ENCODE data around the gene CTXN3.
A peak's percentile ranks its signal among the peaks of the same experiment; 100 is the strongest.
"Not testable (repeated sequence)": the region's sequence is repeated elsewhere in the genome, so short reads cannot be mapped to it uniquely, and the experiment has no call there.

Gene CTXN3

DNA sequence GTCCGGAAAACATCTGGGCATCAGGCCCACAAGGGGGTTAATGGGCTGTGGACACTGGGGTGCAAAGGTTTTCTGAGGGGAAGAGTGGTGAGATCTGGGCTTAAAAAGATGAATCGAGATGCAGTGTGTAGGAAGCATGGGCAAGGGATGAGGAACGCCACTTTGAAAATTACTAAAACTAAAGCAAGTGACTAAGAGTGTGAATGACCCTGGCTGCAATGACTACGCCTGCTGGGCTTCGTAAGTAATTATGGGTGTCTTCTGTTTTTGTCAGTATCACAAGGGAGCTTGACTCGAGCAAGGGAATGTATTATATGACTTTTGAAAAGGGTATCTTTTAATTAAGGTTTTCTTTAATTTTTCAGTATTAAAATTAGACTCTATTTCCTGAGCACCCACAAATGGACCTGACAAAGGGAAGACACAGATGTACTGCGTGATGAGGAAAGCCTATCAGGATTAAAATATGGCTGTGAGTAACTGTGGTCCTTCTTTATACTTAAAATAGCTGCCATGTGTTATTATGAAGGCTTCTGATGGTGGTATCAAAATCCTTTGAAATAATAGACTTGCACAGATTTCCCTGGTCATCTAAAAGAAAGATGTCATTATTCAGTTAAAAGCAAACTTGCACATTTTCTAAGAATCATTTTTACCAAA, 4.2 kb downstream of the CTXN3 start:
- DNase-seq: no peak

DNA sequence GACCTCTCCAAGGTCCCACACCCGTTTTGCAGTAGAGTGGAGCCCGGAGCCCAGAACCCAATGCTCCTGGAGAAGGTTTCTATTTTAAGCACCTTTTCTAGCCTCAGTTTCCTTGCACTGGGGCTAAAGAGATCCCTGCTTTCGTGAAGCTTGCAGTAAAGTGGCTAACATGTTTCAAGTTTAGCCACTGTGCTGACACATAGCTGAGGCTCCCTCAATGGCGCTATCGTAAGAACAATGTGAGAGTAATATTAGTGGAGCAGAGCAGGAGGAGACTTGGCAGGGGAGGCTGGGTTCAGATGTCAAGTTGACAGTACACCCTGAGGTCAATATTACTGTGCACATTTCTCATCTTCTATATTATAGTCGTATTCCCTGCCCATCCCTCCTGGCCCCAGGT, 7.9 kb downstream of the CTXN3 start:
- DNase-seq: no peak

DNA sequence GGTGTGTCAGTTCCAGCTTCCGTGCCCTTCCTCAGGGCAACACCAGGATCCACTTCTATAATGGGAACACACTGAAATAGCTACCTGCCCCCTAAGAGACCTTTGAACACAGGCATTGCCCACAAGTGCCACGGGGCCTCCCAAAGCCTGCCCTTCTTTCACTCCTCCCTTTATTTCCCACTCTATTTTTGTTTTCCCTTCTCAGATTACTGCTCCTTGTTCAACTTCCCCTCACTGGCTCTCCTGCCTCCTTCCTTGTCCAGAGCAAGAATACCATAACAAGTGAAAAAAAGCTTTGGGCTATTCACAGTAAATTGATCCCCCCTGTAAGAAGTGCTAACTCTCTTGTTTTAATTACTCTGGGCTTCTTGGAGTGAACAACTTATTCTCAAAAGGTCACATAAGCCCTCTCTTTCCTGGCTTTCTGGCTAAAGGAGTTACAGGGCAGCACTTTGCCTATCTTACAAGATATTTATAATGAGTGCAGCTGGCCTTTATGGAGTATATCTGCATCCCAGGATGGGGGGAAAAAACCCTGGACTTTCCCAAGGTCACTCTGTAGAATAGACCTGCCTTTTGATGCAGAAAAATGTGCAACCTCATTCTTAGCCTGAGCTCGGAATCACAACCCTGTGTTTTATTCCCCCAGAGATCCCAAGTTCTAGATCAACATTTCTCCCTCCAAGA, 11.3 kb downstream of the CTXN3 start:
- no peak for DNase-seq

DNA sequence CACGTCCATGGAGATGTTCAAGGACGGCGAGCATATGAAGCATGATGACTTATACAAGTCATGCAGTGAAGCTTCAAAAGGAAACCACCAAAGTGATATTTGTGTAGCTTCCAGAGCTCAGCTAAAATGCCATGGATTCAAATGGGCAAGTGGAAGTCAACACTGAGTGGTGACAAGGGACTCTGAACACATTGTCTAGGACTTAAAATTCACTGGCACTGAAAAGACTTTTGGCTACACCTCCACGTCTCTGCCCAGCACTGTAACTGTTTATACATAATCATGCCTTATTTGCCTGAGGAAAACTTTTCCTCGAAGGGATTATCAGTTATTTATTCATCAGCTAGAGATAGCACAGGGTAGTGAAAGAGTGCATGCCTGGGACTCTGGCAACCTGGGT, 15.2 kb downstream of the CTXN3 start:
- no peak for DNase-seq

DNA sequence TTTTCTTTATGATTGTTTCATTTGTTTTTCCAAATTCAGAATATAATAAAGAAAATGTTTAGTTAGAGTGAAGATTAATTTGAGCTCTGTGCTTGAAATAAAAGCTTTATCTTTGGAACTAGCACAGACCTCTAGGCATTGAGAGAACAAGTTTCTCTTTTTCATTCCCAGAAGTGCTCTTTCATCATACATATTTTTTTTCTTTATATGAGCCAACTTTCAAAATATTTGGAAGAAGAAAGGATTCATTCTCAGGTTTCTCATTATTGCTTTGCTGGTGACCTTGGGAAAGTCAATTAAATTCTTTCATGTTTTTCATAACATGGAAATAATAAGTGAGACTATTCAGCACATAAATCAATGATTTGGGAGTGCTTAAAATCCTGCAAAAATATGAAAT, 16.8 kb downstream of the CTXN3 start:
- no peak for DNase-seq

DNA sequence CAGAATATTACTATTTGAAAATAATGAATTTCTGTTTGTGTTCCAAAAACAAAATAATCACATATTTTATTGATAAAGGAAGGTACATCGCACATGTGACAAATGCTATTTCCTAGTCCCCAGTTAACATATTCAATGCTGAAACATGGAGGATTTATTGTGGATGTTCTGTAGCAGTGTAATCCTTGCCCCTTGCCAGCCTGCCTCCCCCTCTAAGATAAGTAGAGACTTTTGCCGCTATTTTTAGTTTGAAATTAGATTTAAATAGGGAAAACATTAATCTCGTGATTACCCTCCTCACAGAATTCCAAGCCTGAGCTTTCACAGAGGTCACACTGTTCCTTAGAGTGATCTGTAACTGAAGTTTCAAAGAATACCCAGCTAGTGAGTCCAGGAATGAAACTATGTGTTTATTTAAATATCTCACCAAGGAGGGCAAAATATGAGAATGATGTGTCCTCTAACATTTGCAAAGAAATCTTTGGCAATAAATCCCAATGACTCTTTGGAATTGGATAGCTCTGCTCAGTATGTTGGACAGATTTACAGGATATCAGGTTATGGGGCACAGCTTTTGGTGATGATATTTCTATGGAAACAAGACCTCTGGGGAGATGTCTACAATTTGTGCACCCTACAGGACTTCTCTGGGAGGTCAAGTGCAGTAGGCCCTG, 17.3 kb downstream of the CTXN3 start:
- no peak for DNase-seq

DNA sequence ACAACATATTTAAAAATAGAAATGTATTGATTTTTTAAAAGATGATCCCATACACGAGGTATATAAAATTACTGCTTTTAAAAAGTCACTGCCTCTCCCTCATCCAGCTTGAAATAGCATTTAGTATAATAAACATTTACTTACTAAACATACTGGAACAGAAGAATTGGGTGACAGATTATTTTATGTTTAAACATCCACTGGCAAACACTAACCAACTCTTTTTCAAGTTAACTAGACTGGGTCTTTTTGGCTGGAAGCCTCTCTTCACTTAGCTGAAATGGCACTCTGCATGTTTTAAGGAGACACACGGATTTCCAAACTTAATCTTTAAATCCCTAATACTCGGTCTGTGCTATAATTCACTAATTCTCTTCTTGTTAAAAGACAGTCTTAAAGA, 19.0 kb downstream of the CTXN3 start:
- DNase-seq: no peak

DNA sequence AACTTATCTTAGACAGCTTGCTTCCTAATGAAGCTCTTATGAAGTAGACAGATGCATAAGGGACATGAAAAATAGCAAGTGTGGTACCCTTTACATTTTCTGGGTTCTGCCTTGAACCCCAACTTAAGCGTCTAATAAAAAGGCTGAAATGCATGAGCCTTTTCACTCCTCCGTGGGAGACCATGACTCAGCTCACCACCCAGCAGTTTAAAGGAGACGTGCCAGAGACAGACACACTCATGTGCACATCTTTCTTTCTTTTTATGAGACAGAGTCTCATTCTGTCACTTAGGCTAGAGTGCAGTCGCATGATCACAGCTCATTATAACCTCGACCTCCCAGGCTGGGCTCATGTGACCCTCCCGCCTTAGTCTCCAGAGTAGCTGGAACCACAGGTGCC, 22.3 kb downstream of the CTXN3 start:
- DNase-seq: no peak

DNA sequence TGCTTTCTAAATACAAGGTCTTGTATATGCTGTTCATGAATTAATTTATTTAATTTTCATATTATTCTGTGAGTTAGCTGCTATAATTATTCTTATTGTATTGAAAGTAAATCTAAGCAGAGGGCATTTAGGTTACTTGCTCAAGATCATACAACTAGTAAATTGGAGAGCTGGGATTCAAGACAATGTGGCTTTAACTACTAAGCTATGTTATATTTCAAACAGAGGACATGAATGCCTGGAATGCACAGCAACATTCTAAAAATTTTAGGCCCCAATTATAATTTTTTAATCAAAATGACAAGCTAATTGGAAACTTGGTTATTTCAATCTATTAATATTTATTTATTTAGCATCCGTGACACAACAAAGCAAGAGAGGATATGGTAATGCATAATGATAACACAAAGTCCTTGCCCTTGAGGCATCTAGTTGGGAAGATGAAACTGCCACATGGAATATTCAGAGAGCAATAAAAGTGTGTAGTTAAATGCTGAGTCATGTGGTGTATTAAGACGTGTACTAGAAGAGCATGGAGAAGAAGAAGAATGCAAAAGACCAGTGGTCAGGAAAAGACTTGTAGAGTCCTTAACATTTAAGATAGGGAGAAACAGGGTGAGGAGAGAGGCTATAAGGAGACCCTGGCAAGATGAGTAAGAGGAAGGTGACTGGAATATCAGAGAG, 24.4 kb downstream of the CTXN3 start:
- DNase-seq: no peak

DNA sequence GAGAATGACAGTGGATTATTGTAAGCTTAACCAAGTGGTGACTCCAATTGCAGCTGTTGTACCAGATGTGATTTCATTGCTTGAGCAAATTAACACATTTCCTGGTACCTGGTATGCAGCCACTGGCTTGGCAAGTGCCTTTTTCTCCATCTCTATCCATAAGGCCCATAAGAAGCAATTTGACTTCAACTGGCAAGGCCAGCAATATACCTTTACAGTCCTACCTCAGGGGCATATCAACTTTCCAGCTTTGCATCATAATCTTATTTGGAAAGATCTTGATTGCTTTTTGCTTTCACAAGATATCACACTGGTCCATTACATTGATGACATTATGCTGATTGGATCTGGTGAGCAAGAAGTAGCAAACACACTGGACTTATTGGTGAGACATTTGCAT, 28.1 kb downstream of the CTXN3 start:
- DNase-seq: not testable (repeated sequence)

DNA sequence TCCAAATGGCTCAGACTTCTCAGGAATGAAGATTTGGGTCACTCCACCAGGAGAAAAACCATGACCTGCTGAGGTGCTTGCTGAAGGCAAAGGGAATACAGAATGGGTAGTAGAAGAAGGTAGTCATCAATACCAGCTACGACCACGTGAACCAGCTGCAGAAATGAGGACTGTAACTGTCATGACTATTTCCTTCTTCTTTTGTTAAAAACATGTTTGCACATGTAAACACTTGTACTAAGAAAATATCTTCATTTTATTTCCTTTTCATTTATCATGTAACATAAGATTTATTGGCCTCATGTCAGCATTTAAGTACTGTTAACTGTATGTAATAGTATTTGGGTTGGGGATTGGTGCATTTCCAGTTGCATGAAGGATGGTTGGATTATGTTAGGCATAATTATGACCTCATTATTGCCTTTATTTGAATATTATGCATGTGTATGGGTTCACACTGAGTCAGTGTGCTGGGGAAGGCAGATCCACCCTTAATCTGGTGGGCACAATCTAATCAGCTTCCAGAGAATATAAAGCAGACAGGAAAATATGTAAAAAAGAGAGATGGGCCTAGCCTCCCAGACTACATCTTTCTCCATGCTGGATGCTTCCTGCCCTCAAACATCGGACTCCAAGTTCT, 30.9 kb downstream of the CTXN3 start:
- not testable (repeated sequence) for DNase-seq

DNA sequence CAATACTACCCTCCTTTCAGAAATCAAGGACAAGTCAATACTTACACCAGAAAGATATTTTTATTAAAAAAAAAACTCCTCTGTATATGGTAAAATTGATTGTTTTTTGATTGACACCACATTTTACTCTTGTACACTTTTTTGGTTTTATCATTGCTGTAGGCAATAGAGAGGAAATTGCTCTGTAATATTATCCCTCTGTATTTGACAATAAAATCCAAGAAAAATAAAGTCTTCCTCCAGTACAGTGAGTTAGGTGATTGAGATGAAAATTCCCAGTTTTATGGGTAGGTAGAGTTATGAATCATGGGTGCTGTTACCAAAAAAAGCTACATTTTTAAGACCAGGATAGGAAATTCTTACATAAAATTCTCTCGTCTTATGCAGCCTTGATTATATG, 31.7 kb downstream of the CTXN3 start:
- DNase-seq: no peak

DNA sequence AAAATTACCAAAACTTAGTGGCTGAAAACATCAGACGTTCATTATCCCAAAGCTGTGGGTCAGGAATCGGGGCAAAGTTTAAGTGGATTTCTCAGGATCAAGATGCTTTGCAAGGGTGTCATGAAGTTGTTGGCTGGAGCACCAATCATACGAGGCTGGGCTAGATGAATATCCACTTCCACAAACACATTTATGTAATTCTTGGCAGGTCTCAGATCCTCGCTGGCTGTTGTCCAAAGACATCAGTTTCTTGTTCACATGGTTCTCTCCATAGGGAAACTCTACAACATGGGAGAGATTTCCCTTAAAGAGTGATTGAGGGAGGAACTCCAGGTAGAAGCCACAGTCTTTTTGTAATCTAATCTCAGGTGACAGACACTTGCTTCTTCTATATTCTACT, 34.1 kb downstream of the CTXN3 start:
- DNase-seq: no peak

DNA sequence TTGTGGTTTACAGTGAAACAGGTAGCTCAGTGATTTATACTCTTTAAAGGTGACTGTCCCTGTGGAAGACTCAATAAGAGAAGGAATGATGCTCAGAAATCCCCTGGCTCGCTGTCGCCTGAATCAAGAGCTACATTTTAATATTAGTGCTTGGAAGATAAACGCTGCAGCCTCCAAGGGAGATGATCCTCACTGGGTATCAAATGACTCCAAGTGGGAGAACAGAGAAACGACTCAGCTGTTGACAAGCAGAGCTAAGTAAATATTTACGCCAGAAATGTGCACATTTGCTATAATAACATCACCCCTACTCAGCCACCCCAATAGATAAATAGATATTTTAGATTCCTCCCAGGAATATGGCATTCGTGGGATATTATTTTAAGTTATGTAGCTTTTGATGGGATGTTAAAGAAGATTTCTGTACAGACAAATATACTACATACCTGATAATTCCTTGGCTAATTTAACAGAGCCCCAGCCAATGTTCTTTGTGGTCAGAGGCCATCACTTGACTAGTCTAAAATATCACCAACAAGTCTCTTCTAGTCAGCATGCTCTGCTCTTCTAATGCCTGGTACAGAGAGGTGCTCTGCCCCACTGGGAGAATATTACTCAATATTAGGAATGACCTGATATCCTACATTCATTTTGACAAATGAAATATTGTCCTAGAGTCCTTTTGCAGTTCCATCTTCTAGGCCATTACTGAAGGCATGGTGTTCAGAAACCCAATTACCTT, 36.0 kb downstream of the CTXN3 start:
- DNase-seq: no peak

DNA sequence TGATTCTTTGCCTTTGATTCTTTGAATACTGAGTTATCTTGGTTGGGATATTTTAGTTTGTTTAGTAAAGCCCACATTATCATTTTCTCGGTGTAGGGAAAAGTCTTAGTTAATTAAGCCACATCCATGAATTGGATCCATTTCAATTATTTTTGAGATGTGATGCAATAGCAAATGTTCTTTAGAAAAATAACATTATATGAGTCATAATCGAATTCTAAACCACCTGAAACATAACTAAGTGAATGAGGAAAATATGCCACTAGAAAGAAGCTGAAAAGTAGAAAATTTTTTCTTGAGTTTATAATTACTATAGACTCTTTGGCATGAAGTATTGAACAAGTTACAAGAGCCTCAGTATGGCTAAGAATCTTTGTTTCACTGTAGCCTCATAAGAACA, 36.8 kb downstream of the CTXN3 start:
- DNase-seq: no peak

DNA sequence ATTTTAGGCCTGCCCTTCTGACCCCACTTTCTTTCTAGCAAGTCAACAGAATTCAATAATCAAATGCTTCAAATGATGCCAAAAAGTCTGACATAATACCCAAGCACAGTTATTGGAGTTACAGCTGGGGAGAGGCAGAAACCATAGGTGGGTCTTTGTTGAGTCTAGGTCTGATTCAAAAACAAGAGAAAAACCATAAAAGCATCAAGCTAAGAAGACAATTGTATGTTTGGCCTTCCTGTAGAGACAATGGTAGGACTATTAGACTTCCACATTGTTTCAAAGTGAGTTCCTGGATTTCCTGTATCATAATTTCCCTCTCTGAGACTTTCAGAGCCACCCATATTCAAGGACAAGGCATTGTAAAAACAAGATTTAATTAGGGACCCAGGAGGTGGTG, 37.5 kb downstream of the CTXN3 start:
- no peak for DNase-seq

DNA sequence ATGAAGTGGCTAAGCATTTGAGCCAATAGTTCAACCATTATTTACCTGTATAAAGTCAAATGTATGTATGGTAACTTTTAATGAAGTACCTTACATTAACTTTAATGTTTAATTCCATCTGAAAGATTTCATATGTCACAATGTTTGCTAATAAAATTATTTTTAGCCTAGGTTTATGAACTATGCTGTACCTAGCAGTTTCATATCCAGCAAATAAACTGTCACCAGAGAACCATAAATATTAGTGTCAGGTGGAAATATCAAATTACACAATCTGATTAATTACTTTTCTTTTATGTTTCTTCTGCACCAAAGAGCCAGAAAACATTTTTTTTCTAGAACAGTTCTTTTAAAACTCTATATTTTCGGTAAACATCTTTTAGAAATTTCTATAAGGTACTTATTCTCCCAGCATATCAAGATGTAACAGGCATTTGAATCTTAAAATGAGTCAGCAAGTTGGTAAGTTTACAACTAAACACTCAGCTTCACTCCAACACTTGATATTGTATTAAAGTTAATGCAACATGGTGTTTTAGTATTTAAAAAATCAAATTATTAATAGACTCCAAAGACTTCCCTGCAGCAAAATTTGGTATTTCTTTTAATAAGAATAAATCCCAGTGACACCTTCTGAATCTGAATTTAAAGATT, 45.8 kb downstream of the CTXN3 start:
- no peak for DNase-seq

DNA sequence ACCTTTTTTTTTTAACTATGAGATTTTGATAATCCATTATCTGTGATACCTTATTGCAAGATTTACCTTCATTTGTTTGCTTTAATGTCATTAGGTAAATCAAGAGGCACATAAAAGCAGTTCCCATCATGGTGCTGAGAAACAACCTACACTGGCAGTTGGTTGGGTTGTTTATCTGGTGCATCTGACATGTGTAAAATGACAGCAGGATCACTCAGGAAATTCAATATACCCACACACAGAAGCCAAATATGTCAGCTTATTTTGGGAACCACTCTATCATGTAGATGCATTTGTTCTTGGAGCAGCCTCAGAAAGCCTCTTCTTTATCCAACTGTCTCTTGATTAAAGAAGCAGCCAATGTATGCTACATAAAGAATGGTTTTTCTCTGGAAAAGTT, 46.5 kb downstream of the CTXN3 start:
- no peak for DNase-seq

DNA sequence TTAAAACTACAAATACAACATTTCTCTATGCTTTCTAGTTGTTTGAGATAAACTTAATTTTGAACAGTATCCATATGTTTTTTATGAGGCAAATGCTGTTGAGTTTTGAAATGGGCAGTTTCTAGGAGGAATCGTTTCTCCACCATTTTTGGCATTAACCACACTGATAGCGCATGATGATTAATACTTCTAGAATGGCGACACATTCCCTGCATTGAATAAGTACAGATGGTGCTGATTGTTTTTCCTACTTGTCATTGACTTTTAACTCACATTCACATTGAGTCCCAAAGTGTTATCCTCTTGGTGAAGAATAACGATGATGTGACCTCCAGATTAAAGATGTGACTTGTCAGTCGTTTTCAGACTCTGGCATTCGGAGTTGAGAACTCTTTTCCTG, 47.8 kb downstream of the CTXN3 start:
- DNase-seq: no peak

DNA sequence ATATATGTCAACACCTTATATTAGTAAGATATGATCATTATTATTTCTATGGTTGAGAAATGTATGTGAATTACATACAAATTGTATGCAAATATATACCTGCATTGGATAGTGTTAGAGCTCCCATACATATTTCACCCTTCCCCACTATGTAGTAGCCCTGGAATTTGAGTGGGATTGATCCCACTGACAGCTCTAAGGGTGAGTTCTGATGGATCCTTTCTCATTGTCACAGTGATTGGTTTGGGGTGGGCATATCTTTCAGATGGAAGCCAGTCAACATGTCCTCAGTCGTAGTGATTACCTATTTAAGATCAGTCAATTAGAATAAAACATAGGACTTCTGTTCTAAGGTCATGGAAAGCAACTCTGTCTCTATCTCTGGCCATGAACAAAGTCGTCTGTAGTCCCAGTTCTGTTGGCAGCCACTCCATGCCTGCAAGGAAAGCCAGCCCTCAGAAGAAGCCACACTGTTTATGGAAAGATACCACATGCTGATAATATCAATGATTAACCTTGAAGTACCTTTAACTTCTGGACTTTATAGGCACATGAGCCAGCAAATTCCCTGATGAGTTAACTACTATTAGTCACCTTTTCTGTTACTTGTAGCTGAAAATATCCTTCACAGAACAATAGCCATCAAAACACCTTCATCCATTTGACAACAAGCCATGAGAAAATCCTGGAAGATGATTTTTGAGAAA, 49.2 kb downstream of the CTXN3 start:
- DNase-seq: peak; percentile 59

DNA sequence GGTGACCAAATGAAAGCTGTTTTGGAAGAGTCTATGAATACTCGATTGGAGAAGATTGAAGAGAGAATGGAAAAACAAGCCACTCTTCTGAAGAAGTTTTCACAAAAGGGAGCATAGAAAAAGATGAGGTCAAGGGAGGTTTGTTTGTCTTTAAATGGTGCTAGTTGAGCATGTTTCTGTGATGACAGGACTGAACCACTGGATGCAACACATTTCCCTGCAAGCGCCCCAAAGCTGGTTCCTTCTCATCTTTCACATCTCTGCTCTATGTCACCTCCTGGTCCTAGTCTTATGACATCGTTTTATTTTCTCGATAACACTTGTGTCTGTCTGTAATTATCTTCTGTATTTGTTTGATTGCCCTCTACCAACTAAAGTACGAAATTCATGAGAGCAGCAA, 50.5 kb downstream of the CTXN3 start:
- DNase-seq: no peak
